ENCODE measurements around the gene ACSS3.
"Not testable (repeated sequence)": the region's sequence is repeated elsewhere in the genome, so short reads cannot be mapped to it uniquely, and the experiment has no call there.

Gene ACSS3

DNA sequence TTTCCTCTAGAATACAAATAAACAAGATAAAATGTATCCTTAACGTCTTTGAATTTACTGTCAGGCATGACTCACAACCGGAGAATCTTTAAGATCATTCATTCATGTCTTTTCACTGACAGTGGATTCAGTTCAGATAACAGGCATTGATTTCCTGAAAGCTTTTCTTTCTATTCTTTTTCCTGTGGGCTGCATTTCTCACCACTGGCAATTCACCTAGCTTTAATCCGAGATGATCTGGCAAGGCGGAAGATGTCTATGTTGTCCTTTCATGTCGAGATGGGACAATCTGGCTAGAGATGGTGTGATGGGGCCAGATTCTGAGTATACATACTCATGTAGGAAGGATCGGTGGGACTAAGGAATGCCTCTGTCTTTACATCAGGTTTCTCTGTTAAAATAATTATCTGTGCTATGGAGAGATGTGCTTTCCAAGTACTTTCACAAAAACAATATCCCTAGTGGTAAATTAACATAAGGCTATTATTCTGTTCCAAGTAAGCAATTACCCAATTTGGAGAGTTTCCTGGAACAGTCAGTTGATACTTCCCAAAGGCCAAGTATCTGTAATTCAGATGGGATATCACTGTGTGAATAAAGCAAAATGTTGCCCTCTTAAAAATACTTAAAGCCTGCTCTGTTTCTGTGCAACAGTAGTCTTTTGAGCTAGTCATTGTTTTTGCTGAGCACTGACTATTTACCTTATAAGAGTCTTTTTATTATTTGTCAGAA, 17.8 kb downstream of the ACSS3 start:
- no peak for DNase-seq

DNA sequence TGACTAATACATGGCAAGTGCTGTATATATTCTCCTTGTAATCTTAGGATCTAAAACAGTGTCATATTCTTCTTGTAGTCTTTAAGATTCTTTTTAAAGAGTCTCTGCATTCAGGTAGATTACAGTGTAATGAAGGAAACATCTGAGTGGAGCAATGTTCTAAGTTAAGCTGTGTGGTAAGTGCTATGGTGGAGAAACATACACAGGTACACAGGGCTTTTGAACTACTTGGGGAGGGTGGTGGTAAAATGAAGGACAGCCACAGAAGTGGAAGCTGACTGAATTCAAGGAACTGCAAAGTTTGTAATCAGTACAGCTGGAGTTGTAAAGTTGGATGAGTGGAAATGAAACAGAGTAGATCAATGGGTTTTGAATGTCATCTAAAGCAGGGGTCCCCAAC, 27.8 kb downstream of the ACSS3 start:
- DNase-seq: no peak

DNA sequence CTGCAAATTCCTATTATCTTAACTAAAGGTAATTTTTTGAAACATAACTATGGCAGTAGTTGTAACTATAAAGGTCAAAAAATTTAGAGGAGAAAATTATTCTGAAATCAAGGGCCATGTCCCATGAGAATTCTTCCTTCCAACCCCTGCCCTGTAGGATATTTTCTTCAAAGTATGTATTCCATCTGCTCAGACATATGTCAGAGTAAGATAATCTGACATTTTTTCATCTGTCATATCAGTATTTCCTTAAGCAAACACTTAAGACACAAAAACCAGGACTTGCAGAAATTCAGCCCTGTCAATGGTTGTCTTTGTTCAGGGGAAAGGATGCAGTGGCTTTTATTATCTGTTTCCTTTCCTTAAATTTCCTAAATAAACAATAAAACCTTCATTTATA, 36.3 kb downstream of the ACSS3 start:
- peak; percentile 68 to 87 for DNase-seq

DNA sequence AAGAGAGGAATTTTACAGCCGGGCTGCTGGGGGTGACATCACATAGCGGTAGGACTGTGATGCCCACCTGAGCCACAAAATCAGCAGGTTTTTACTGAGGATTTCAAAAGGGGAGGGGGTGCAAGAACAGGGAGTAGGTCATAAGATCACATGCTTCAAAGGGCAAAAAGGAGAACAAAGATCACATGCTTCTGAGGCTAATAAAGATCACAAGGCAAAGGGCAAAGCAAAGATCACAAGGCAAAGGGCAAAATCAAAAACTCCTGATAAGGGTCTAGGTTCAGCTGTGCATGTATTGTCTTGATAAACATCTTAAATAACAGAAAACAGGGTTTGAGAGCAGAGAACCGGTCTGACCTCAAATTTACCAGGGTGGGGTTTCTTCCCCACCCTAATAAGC, 41.2 kb downstream of the ACSS3 start:
- DNase-seq: not testable (repeated sequence)

DNA sequence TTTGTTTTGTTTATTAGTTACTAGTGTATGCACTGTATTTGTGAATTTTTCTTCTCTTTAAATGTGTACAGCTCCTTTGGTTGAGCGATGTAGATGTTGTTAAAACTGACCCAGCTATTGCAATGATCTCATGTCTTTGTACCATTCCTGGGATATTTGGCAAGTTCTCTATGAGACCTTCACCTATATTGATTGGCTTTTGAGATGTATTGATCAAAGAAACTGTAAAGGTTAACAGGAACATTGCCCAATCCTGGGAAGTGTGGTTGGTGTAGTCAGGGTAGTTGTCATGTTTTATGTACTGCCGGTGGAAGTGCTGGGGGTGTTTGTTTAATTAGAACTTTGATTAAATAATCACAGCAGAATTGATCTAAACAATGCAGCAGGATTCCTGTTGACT, 43.1 kb downstream of the ACSS3 start:
- no peak for DNase-seq

DNA sequence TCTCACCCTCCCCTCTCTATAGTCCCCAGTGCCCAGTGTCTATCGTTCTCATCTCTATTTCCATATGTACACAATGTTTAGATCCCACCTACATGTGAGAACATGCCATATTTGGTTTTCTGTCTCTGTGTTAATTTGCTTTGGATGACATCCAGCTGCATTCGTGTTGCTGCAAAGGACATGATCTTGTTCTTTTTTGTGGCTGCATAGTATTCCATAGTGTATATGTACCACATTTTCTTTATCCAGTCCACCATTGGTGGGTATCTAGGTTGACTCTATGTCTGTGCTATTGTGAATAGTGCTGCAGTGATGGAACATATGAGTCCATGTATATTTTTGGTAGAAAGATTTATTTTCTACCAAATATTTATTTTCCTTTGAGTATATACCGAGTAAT, 45.7 kb downstream of the ACSS3 start:
- no peak for DNase-seq

DNA sequence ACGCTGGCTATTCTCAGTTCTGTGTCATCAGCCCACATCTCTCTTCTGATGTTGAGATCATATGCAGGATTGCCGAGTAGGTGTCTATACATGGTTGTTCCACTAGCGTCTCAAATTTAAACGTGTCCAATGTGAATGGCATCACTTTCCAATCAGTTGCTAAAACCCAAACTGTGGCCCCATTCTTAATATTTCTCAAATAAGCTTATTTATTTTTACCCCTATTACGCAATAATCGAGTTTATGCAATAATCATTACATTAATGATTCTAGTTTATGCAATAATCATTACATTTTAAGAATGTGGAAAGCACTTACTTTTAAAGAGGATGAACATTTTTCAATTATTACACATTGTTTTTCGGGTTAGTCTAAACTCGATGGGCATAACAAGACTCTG, 47.8 kb downstream of the ACSS3 start:
- no peak for DNase-seq

DNA sequence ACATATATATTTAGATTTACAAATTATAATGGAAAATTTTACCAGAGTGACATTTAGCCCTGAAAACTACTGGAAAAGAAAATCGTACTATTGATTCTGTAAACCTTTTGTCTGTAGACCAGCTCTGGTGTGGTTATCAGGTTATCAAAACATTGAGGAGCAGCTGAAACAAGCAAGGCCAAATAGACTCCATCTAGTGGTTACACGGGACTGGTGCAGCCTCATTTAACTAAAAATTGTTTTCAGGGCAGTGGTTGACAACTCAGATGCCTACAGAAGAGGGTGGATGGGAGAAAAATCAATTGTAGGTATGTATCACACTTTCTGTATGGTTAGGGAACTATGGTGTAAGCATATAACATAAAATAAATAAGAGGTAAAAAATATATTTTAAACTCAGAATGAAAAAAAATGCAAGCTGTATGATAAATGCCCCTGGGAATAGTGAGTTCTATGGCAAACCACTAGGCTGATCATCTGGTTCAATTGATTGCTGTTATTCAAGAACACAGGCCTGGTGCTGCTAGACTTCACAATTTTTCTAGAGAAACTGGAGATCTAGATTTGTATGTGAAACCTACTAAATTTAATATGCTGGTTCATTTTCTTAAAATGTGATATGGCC, 51.2 kb downstream of the ACSS3 start:
- peak; percentile 6 to 60 for DNase-seq

DNA sequence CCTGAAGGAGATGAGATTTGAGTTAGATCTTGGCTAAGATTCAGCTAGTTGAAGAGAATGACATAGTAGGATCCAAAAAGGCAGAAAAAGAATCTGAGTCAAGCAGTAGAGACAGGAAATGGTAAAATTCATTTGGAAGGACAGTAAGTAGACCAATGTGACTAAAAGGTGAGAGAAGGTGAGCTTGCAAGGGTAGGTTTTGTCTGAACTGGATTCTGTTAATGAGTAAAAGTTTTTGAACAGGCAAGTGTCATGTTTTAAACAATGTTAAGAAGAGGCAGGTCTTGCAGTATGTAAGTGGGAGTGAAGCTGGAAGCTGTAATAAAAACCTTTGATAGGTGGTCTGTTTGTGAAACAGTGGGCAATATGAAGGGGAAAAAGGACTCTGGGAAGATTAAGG, 58.6 kb downstream of the ACSS3 start:
- no peak for DNase-seq

DNA sequence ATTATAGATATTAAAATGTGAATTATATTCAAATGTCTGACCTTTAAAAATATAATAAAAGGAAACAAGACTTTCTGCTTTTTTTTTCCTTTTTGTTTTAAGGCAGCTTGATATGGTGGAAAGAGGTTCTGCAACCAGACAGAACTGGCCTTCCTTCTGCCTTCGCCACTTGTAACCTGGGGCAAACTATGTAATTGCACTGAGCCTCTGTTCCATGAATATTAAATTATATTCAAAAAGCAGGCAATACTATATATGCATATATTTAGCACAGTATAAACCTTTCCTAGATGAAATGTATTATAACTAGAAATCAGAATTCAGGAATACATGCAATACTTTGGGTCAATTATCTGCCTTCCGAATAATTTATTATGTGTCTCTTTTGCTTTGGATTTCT, 59.9 kb downstream of the ACSS3 start:
- DNase-seq: no peak

DNA sequence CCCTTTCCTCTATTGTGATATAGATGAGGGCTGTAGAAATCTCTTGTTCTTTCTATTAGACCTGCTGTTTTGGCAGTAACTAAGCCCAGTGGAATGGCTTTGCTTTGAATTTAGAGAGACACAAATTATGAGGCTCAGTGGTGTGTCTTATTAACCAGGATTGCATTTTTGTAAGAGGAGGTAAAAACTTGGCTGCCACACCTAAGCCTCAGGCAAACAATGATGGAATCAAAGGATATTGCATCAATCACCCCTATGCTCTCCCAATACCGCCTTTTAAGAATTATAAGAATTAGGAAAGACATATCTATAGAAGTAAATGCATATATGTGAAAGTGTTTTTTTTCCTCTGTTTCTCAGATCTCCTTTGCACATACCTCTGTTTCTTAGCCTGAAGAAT, 63.3 kb downstream of the ACSS3 start:
- DNase-seq: no peak

DNA sequence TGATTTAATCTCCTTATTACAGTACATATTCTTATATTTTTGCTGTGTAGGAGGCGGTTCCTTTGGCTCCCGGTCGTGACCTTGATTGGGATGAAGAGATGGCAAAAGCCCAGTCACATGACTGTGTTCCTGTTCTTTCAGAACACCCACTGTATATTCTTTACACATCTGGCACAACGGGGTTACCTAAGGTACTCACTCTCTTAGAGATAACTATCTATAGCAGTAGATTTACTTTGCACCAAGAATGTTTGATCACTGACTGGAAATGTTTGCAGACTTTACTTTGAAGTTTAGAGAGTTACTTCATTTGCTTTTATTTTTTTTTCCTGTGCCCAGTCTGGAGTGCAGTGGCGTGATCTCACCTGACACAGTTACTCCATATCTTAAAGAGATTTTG, 65.2 kb downstream of the ACSS3 start:
- no peak for DNase-seq

DNA sequence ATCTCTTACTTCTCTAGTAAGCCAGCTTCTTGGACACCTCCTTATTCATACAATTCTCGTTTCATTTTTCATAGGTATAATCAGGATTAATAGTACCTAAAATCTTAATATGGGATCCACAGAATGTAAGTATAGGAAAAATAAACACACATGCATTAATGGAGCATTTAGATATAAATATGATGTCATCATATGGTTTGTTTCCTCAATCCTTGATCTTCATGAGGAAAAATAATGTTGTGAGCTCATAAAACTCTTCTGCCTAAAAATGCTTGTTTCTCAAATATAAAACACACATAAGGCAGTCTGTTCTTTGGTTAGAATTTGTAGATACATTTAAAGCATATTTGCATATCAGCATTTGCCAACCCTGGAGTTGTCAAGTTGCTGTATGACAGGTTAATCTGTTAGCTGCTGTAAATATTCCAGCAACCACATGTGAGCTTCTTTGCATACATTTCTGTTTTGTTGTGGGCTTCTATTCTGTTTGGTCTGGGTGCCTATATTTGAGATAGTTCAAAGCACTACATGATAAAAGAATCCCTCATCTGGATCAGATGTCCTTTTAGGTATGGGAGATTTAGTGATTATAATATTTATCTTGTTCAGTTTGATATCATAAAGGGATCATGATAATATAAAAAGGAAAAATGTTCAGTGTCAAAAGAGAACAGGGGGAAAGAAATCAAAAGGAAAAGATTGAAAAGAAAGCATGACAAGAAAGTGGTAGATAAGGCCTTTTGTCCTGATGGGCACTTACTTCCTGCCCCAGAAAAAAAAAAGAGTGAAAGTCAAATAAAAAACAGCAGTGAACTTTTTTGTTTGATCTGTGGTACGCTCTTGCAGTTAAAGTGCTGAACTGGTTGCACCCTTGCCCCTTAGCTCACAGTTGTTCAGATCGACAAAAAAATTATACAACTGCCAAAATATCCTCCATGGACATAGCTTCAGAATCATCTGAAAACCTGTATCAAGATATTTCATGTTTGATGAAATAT, 68.6 kb downstream of the ACSS3 start:
- no peak for DNase-seq

DNA sequence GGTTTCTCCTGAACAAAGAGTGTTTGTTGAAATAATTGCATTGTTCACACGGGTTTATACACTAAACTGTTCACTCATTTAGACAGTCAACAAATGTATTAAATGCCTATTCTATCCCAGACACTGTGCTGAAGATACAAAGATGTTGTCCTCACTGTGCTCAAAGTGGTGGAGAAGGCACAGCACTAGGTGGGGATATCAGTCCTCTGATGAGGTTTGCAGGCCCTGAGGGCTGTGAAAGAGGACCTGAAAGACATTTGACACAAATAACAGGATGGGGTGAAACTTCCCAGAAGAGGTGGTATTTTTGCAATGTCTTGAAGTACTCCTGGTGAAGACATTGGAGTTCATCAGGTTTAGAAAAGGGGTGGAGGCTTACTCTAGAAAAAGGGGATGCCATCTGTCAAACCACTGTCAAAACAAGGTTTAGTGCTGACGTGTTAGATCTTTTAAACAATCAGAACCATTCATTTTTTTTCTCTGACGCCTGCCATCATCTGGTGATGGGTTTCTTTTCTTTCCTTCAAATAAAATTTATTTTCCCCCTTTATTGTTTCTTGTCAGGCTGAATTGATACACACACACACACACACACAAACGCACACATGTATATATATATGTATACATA, 69.5 kb downstream of the ACSS3 start:
- DNase-seq: peak; percentile 0 to 56

DNA sequence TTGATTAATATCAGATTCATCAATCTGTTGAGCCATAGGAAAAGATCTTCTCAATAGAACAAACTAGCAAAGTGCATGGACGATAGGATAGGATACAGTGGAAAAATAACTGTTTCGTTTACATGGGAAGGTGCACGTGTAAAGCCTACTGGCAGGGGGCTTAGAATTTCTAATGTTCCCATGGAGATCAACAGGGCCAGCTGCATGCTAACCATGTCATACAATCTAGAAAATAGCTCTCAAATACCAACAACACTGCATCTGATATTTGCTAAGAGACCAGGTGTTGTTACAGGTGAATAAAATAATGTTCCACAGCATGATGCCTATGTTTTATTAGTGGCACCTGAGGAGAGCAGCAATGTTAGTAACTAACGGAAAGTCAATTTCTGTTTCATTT, 72.5 kb downstream of the ACSS3 start:
- peak; percentile 25 to 76 for DNase-seq

DNA sequence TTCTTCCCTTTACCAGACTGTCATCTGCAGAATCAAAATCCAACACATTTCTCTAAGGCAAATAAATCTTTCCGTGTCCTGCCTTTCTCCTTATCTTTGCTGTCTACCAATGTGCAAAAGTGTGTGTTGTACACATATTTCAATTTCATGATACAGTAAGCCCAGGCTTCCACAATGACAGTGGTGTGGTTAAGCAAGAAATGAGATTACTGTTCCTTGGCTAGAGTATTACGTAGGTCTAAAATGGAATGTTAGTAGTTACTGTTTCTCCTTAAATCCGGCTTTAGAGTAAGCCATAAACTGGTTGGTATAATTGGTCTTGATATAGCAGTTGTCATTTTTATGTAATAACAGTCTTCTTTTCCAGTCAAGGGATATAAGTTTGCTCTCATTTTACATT, 82.0 kb downstream of the ACSS3 start:
- DNase-seq: no peak

DNA sequence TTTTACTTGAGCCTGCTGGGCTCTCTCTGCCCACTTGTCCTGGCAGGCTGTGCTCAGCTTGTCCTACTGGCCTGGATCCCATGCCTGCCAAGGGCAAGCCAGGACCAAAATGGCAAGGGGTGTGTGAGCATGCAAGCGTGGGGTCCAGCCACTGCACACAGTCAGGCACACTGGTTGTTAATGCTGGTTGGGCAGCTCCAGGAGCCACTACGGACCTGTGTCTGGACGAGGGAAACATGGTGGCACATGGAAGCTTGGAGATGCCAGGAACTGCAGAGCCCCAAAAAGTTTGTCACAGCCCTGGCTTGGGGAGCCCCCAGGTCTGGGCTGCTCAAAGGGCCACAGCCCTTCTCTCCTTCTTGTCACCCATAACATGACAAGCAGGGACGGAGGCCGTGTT, 83.8 kb downstream of the ACSS3 start:
- DNase-seq: no peak

DNA sequence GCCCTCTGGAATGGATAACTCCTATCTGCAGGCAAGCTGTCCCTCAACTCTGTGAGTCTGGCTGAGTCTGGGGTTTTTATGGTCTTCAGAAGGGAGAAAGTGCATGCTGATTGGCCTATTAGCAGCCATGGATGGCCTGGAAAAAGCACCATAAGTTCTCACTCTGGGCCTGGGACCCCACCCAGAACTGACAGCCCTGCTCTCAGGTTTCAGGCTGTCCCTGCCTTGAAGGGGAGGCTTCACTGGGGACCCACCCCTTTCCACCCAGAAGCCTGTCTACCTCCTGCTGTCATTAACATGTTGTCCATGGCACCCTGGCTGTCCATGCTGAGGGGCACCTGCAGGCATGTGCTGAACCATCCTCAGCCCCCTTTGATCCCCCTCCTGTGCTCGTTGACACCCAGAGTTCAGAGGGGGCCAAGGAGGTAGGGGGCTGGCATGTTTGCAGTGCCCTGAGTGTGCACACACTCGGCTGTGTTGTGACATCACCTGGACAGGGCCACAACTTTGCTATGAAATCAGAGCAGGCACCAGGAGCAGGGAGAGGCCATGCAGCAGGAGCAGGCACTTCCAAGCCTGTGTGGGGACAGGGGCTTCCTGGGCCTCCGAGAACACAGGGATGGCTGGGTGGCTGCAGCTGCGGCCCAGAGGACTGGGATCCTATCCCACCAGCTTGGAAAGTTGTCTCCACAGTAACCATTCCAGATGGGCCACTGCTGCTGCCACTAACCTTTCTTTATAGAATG, 84.7 kb downstream of the ACSS3 start:
- no peak for DNase-seq

DNA sequence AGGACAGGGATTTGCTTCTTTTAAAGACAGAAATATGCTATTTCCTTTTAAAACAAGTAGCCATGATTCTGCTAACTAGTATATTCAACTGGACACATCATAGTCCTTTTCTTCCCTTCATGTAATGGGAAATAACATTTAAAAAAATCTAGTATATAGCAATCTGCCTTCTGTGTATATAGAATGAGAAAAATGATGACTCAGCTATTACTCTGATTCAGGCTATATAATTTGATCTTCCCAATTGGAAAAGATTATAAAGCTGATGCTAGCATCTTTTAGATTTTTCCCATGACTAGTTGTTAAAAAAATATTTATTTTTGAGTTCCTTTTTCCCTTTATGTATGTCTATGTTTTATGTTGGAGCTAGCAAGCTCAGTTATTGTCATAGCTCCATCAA, 86.9 kb downstream of the ACSS3 start:
- no peak for DNase-seq

DNA sequence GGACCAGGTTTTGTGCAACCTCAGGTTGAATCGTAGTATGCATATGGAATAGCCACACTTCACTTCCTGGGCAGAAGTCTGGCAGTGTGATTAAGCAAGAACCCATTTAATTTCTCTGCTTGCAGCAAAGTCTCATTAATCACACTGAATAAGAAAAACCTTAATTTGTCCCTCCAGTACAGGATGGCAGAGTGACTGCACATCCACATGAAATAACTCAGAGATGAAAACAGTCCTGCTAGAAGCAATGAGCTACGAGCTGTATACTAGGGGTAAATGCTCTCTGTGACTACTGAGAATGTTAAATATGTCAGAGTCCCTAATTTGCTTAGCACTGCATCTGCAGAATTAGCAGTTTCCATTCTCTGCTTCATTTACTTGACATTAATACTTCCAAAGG, 88.9 kb downstream of the ACSS3 start:
- no peak for DNase-seq

DNA sequence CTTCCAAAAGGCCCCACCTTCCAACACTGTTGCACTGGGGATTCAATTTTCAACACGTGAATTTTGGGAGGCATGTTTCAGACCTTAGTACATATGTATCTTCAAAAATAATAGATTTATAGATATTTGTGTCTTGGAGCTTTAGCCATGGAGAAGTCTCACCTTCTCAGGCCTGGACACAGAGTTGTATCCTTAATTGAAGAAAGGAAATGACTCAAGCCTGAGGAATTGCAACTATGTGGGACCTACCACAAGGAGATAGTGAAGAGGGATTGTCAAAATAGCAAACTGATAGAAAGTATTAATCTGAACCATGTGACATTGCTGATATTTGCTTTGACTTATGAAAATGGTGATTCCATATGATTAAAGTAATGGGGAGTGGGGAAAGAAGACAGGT, 89.8 kb downstream of the ACSS3 start:
- DNase-seq: no peak

DNA sequence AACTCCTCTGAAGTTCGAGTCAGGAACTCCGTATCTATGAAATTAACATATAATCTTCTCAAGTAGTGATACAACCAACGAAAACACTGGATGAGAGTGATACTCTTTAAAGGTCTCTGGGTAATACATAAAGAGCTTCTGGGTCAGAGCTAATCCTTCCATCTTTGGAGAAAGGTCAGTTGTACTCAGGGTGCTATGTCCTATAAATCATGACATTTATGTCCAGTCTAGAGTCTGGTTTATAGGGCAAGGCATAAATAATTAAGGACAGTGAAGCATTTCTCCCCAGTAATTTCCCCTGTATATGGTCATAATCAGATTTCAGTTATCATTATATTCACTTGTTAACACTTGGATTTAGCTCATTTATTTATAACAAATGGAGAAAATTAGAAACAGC, 90.6 kb downstream of the ACSS3 start:
- DNase-seq: no peak

DNA sequence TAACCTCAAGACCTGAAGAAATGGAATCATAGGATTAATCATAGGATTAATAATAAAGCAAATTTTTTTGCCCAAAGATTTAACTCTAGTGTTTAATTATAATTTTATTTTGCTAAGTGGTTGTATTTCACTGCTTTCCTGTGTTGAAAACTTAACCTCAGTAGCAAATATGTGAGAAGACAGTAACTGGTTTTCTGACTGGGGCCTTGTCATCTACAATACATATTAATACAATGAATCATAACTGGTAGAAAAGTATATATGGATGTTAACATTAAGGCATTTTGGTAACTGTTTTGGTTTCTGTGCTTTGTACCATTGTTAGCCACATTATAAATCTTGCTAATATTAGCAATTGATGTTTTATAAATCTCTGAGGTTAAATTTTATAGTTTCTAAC, 92.2 kb downstream of the ACSS3 start:
- no peak for DNase-seq

Measured in NCI-H524 (cell line).